ENCODE measurements around the gene NNT.

GRCh38 chr5:43608406-43608805 lies 5.4 kb downstream of the NNT start:
- TF ChIP-seq CTCF (IDR thresholded peaks at IDR 0.05) (no peak), EP300 (IDR thresholded peaks at IDR 0.05) (no peak), POLR2AphosphoS5 (IDR thresholded peaks at IDR 0.05) (no peak), POLR2A (IDR thresholded peaks at IDR 0.05) (no peak)
